NCI-H1436 treated with DMSO at 0.1 percent for 48 hours (cell line): ENCODE data around the gene GUK1.

Experiments
- DNase-seq: peaks from one replicate; lab custom pipeline; 2025; lab: John Stamatoyannopoulos, UW

Gene GUK1

DNA sequence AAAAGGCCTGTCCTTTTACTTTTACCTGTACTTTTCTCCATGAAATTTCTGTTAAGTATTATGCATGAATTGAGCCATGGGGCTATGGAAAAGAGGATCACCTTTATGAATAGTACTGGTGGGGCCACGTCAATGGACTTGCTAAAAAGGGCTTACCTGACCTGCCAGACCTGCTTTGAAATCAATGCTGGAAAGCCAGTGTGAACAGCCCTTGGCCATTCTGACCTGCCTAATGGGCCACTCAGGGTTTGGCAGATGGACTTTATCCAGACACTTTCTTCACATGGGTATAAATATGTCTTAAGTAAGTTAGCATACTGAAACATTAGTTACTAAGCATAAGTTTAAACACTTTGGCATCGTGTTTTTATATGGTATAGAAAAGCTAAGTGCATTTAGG is 8.3 kb upstream of the GUK1 start:
- DNase-seq, result no peak

DNA sequence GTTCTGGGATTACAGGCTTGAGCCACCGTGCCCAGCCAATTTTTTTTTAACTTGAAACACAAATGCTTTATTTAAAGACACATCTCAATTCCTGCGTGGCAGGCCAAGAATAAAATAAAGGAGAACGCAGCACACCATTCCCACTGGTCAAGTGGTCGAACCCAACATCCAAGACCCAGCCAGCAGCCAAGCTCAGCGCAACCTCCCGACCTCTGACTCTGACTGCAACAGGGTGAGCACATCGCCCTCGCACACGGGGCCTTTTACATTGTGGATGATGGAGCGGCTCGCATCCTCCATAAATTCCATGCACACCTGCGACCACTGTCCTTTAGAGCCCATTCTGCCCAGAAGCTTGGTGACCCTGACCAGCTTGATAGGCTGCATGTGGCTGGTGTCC is 5.5 kb upstream of the GUK1 start:
- DNase-seq, result no peak

DNA sequence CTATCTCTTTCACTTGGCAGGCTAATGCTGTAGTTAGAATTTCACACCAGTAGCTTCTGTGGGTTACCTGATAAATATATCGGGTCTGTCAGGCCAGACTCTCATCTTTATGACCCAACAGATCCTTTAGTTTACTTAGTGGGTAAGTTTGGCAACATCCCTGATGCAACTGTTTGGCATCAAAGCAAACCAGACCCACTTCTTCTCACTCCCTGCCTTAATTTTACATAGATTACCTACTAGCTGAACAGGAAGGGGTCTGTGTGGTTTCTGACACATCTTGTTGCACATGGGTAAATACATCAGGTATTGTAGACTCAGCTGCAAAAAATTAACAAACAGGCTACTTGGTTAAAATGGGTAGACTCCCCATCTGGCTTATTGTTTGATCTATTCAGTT is 3.2 kb upstream of the GUK1 start:
- no peak for DNase-seq

DNA sequence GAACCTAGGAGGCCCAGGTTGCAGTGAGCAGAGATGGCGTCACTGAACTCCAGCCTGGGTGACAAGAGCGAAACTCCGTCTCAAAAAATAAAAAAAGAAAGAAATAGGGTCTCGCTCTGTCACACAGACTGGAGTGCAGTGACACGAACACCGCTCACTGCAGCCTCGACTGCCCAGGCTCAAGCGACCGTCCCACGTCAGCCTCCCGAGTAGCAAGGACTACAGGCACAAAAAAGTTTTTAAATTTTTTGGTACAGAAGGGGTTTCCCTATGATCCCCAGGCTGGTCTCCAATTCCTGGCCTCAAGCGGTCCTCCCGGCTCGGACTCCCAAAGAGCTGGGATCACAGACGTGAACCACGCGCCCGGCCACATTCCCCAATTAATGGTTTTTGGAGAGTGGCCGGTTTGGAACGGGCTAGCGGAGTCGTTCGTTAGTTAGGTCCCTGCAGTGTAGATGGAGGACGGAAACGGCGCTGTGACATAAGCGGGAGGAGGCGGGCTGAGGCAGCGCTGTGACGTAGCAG is 611 bp upstream of the GUK1 start:
- DNase-seq, result no peak

- DNase-seq, result no peak
Observed at GRCh38 chr1:228140724-228141225, 696 bp downstream of the GUK1 start.

- DNase-seq, result no peak
Observed at GRCh38 chr1:228141226-228142044, 1.4 kb downstream of the GUK1 start.

DNA sequence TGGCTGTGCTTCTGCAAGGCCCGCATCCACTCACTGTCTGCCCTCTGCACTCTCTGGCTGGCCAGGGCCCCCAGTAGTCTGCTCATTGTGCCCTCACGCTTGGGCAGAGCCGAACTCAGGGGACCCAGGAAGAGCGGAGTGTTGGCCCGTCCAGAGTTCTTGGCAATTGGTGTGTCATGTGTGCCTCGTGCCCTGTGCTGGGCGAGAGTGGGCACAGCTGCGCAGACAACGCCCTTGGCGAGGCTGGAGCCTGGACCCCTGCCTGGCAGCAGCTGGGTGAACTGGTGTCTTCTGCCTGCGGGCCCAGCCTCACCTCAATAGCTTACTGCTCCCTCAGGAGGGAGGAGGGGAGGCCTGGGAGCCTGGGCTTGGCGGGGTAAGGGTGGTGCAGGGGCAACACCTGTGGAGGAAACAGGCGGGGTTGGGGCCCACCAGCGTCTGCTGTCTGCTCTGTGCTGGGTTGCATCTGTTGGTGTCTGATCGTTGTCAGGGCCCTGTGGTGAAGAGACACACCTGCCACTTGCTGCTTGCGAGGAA is 2.1 kb downstream of the GUK1 start:
- no peak for DNase-seq

- DNase-seq, result no peak
Observed at GRCh38 chr1:228142701-228143136, 2.6 kb downstream of the GUK1 start.

GRCh38 chr1:228143480-228144192 is 3.6 kb downstream of the GUK1 start:
- DNase-seq, result no peak

GRCh38 chr1:228144193-228144992 is 4.3 kb downstream of the GUK1 start:
- DNase-seq, result no peak

DNA sequence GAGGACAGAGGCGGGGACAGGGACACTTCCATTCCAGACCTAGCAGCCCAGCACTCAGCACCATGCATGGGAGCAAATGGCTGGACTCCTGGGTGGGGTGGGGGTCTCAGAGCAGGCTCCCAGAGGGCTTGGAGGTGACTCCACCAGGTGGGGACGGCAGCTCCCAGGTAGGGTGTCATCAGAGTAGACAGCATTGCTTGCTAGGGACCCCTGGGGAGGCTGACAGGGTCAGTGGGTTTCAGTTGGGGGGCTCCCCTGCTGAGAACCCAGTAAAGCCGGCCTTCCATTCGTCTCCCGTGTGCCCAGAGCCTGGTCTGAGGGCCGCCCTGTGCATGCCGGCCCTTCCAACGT is 4.9 kb downstream of the GUK1 start:
- DNase-seq, result no peak

DNA sequence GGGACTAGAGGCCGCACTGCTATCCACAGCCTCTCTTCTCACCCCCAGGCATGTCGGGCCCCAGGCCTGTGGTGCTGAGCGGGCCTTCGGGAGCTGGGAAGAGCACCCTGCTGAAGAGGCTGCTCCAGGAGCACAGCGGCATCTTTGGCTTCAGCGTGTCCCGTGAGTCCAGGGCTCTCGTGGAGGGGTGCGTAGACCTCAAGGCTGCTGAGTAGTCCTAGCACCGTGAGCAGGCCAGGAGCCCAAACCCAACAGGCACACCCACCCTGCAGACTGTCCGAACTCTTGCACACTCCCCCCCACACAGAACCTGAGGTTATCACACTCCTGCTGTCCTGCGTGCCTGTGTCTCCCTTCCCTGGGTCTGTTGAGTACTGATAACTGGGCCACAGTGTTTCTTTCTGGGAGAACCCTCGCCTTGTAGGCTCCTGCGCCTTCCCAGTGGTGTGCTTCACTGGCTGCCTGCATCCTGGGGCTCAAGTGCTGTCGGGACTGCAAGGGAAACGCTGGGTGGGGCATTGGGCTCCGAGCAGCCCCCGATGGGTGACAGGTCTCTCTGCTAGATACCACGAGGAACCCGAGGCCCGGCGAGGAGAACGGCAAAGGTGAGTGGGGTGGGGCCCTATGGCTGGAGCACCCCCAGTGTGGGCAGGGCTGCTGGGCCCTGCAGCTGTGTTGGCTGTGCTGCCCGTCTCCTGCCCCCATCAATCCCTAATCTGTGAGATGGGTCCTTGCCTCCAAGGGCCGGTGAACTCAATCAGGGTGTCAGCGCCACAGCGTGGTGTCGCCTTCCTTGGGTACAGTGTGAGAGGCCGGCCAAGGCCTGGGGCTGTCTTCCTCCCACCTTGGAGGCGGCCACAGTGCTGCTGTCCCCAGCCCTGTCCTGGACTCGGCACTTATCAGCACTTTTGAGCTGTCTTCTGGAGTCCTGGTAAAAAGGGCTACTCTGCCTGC is 5.7 kb downstream of the GUK1 start:
- no peak for DNase-seq

GRCh38 chr1:228146417-228147150 is 6.5 kb downstream of the GUK1 start:
- no peak for DNase-seq

GRCh38 chr1:228147151-228147693 is 7.1 kb downstream of the GUK1 start:
- DNase-seq, result no peak

GRCh38 chr1:228147768-228148167 is 7.7 kb downstream of the GUK1 start:
- no peak for DNase-seq

DNA sequence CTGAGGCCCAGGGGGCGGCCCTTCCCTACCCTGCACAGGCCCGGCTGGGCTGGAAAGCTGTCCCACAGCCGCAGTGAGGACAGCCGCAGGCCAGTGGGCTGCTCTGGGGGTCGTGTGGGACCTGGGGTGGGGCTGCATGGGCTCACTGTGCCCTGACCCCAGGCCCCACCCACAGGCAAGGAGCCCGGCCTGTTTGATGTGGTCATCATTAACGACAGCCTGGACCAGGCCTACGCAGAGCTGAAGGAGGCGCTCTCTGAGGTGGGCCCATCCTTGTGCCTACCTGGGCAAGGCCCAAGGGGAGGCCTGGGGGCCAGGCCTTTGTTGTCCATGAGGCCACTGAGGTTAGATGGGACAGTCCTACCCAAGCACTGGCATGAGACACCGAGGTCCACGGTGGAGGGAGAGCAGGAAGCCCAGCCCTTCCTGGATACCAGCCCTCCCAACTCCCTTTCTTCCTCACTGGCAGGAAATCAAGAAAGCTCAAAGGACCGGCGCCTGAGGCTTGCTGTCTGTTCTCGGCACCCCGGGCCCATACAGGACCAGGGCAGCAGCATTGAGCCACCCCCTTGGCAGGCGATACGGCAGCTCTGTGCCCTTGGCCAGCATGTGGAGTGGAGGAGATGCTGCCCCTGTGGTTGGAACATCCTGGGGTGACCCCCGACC is 8.2 kb downstream of the GUK1 start:
- no peak for DNase-seq

- DNase-seq, result no peak
Observed at GRCh38 chr1:228148935-228149405, 8.9 kb downstream of the GUK1 start.

DNA sequence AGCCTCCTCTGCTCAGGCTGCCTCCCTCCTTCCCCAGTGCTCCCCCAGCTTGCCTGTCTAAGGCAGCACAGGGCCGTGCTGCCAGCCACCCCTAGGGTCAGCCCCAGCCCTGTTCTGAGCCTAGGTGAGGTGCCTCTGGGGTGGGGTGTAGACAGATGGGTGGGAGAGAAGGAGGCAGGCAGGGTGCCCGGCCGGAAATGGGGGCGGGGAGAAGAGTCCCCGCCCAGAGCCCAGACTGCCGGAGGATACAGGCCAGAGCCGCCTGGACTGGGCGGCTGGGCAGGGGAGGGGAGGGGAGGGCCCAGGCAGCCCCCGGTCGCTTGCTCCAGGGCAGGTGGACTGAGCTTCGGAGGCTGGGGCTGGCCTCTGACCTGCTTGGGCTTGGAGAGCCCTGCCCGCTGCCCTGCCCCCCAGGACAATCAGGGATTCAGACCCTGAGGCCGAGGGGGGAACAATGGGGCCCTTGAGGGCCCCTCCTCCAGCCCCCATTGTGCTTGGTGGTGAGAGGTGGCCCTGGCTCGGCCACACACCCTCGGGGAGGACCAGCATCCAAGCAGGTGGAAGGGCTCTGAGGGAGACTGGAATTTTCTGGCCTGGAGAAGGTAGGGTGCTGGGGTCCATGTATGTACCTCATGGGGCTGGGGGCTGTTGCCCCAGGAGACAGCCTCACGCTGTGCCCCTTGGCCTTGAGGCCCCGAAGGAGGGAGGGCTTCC is 9.5 kb downstream of the GUK1 start, which contains the start of gene GJC2:
TSS of gene GJC2 (plus strand) at position 525 of the 714 bp plus-strand sequence. CDS start 7,829 bp downstream, outside the sequence.
- no peak for DNase-seq
